Epidermal melanocyte (primary cell): ENCODE results near the gene RASA3.

Source experiments
- DNase-seq: peaks from one replicate; pipeline ENCODE4 v3.0.0; 2011; ENCODE audit warnings: low spot score; ENCODE audit not compliant: insufficient read length

The RASA3 gene

DNA sequence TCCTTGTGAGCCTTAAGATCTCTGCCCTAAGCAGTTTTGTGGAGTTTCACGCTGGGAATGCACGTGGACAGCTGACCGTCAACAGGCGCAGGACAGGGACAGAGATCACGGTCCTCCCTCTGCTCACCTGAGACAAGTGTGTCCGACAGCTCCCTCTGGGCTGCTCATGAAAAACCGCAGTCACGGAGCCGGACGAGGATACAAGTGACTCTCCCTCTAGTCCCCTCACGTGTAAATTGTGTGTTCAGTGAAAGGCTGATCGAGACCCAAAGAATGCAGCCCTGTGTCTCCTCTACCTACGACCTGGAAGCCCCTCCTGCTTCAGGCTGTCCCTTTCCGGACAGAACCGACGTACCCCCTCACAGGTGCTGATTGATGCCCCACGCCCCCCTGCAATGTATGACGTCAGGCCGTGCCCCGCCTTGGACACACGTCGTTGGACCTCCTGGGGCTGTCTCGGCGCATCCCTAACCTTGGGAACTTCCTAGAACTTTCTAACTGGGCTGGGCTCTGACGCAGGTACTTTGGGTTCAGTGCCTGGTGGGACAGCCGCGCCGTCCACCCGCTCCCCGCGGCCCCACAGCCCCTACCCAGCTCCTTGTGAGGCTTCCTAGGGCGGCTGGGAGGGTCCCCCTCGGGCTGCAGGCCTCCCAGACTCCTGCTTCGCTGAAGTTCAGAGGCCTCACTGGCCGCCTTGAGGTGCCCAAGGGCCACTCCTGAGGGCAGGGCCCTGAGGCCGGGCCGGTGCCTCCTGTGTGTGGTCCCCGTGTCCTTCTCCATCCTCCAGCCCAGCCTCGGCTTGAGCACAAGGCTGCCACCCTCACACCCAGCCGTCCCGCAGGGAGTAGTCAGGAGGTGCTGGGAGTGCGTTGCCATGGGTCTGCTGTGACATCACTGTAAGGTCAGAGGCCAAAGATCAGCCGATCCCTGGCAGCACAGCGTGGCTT lies 158.9 kb downstream of the RASA3 start, which contains the start of gene C13orf46:
TSS of gene C13orf46 (minus strand) at position 859 of the 947 bp plus-strand sequence. CDS start at position 780, 79 bp downstream.
- DNase-seq: no peak

DNA sequence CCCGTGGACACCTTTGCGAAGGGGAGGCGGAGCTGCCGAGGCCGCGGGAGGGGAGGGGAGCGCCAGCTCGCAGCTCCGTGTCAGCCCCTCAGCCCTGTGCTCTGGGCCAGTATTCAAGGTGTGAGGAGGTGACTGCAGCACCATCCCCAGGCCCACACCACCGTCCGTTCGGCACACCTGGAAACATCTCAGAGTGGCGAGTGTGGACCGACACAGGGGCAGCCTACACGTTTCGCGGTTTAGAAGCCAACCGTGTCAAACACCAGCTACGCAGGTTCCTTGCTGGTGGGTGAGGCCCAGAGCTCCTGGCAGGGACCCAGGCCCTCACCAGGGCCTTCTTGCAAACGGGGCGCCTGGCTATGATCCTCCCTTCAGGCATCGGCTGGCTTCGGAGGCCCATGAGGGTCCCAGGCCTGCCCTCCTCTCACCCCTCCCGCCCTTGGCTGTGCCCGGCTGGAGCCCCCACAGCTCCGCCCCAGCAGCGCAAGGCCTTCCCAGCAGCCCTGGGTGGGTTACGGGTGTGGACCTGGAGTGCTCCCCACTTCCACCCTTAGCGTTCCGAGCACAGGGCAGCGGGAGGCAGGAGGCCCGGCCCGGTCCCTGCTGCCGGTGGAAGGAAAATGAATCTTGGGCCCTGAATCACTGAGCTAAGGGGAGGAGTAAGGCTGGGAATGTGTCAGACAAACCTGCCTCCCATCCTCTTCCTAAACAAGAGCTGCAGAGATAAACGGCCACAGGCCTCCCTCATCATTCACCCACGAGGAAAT lies 159.8 kb downstream of the RASA3 start:
- DNase-seq: no peak

DNA sequence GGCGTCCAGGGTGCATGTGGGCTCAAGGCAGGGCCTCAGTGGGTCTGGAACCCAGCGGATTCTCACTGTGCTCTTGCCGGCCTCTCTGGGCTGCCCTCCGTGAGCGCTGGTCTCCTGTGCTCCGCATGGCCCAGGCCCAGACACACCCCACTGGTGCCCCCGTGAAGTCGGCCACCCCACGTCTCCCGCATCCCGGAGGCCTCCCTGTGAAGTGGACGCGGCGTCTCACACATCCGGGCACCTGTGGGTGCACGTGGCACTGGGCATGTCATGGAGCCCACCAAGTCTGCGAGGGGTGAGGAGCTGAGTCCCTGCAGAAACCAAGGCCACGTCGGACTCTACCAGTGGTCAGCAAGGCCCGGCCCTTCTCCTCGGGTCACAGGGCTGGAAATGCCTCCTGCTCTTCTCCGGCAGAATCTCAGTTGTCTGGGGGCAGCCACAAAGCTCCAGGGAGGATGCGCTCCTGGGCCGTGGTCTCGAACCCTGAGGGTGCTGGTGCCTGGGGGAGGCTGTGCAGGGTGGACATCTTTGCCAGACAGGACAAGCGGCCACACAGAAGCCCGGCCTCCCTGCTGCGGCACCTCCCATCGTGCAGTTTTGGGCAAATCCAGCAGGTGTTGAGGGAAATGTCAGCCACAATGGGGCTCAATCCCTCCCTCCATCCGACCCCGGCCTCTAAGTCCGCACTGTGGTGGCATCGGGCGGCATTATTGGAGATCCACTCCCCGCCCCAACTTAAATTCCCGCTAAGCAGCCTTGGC lies 160.8 kb downstream of the RASA3 start:
- no peak for DNase-seq

DNA sequence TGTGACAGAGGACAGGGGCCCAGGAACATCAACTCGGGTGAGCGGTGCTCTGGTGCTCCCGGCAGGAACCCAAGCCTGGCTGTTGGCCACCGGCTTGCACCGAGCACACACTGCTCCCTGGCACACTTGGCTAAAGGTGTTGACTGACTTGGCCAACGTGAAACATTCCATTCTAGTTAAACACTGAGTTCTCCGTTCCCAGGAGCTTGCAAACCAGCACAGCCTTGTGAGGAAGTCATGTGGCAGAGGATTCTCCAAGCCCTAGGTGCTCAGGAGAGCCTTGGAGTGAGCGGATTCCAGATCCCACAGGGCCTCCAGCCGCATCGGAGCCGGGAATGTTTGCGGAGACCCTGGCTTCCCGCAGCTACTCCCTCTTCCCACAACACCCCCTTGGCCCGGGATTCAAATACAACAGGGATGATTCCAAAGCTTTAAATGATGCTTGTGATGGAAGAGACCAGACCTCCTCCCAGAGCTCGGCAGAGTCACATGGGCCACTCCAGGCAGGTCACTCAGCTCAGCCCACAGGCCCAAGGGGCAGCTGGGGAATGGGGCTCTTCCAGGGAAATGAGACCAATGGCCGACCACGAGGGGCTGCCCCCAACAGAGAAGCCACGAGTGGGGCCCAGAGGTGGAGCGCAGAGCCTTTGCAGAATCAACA lies 161.5 kb downstream of the RASA3 start:
- DNase-seq: no peak

DNA sequence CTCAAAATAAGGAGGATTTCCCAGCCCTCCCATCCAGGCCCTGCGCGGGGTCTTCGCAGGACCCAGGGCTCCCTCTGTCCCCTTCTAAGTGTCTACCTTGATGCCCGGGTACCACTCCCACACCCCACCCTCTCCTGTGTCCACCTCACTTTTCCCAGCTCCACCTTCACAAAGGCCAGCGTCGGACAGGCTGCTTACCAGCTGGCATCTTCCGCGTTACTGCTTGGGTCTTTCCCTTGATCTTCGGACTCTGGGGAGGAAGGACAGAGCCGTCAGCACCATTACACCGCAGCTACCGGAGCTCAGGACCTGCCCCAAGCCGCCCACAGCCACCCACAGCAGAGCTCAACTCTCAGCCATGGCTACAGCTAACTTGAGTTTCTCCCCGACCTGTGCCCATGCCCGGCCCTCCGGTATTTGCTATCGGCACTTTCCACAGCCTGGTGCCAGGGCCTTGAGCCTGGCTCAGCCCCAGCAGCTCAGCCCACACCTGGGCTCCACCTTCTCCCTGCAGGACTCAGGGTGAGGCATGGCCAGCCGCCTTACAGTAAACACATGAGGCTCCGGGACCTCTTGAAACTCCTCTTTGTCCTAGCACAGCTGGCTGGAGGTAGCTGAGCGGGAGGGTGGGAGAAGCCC lies 162.3 kb downstream of the RASA3 start:
- DNase-seq: no peak

DNA sequence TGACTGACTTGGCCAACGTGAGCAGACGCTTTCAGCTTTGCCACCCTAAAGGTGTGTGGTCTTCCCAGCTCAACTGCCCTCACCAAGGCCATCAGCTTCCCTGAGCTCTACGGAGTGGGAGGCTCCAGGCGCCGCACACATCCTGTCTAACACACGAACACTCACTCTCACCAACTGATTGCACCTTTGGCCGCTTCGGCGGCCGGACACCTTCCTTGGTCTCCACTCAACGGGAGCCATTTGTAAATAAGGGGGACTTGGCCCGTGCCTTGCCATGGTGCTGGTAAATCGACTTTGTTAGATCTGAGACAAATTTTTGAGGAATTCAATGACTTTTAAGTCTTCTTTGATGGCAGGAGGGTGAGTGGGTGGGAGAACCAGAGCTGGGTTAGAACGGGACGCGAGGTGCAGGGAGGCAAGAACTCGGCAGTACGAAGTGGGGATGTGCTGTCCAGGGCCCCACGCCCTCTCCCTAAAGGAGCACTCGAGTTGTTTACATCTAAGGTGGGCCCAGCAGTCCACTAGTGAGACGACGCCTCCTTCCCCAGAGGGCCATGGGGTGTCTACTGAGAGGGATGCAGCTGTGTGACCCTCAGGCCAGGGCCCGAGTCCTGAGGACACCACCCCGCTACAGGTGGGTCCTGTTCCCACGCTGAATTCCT lies 163.0 kb downstream of the RASA3 start:
- no peak for DNase-seq

DNA sequence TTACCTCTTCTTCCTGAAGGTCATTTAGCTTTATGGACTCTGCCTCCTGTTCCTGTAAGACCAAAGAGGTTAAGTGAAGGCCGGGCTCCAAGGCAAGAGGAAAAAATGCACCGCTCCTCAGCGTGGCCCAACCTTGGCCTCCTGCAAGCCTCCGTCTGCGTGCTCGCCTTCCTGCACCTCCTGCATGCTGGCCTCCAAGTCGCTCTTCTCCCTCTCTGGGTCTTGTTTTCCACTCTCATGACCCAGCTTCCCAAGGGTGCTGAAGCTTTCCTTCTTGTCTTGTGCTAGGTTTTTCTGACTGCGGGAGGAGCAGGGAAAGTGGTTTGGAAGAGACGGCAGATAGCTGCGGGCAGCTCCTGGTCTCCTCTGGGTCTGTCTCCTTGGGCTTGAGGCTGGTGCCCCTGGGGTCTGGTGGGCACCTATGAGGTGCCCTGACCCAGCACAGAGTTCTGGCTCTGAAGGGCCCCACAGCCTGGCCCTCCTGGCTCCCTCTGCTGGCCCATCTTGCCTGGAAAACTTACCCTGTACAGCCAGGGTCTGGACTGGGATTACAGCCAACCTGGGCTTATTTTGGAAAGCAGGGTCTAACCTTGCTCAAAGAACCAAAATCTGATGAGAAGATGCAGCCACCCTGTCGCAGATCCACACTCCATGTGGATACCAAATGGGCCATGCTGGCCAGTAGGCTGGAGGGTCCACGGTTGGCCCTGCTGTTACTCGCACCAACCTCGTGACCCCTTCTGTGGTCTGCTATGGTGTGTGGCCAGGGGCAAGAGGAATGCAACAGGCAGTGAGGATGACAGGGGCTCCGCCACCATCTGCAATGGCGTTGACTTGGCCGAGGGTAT lies 163.7 kb downstream of the RASA3 start:
- DNase-seq: no peak

DNA sequence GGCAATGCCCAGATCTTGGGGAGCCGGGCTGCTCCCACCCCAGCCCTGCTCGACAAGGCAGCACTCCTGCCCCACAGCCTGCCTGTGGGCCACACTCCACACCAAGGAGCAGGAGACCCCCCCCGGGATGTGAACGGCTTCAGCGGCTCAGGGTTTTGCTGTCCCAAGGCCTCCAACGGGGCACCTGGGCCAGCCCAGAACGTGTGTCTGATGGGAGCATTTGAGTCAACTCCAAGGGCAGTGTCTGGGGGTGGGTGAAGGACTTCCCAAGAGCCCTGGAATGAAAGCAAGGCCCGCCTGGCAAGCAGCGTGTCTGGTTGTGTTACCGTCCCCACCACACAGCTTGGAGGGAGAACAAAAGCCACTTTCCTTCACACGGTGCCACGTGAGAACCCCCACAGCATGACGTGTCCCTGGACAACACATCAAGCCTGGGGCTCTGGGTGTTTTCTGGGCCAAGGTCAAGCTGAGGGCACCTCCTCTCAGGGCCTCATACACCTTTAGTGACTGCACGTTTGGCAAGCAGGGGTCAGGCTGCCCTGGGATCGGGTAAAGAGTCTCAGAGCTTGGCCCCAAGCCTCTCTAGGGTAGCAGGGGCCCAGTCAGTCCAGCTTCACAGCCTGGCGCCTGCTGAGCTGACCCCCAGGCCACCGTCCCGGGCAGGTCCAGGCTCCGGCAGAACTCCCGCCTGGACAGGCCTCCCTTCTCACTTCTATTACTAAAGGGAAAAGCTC lies 164.5 kb downstream of the RASA3 start:
- DNase-seq: no peak

DNA sequence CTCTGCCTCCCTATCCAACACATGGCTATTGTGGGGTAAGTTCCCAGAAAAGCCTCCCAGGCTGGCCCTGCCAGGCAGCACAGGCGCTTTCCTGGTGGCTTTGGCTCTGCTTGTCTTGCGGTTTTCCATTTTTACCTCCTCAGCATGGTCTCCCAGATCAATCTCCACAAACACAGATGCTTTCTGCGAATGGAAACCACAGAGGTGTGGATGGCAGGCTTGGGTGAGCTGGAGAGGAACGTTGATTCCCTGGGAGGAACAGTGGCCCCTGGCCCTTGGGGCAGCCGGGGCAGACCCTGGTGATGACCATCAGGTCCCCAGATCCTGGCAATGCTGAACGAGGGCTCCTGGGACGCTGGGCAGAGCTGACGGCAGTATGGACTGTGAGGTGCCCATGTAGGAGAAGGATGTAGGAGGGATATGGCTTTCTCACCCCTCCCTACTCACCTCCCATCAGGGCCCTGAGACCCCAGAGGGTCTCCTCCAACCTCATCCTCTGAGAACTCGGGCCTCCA lies 165.2 kb downstream of the RASA3 start:
- no peak for DNase-seq

DNA sequence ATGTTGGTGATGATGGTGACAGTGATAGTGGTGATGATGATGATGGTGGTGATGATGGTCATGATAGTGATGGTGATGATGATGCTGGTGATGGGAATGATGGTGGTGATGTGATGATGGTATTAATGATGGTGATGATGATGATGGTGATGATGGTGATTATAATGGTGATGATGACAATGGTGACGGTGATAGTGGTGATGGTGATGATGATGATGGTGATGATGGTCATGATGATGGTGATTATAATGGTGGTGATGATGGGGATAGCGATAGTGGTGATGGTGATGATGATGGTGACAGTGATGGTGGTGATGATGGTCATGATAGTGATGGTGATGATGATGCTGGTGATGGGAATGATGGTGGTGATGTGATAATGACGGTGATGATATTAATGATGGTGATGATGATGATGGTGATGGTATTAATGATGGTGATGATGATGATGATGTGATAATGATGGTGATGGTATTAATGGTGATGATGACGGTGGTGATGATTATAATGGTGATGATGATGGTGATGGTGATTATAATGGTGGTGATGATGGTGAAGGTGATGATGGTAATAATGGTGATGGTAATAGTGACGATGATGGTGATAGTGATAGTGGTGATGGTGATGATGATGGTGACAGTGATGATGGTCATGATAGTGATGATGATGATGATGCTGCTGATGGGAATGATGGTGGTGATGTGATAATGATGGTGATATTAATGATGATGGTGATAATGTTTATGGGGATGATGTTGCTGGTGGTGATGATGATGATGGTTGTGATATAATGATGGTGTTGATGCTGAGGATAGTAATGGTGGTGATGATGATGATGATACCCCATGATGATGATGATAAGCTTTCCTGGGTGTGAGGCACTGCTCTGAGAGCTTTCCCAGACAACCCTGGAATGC lies 166.2 kb downstream of the RASA3 start:
- no peak for DNase-seq

DNA sequence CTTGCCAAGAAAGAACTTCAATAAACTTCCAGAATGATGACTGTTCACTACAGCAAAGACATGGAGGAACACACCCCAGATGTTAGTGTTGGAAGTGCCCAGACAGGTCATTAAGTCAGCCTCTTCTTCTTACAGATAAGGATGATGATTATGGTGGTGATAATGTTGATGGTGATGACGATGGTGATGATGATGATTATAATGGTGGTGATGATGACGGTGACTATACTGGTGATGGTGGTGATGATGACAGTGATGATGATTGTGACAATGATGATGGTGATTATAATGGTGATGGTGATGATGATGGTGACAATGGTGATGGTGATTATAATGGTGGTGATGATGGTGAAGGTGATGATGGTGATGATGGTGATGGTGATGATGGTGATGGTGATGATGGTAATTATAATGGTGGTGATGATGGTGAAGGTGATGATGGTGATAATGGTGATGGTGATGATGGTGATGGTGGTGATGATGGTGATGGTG lies 167.0 kb downstream of the RASA3 start:
- DNase-seq: no peak

DNA sequence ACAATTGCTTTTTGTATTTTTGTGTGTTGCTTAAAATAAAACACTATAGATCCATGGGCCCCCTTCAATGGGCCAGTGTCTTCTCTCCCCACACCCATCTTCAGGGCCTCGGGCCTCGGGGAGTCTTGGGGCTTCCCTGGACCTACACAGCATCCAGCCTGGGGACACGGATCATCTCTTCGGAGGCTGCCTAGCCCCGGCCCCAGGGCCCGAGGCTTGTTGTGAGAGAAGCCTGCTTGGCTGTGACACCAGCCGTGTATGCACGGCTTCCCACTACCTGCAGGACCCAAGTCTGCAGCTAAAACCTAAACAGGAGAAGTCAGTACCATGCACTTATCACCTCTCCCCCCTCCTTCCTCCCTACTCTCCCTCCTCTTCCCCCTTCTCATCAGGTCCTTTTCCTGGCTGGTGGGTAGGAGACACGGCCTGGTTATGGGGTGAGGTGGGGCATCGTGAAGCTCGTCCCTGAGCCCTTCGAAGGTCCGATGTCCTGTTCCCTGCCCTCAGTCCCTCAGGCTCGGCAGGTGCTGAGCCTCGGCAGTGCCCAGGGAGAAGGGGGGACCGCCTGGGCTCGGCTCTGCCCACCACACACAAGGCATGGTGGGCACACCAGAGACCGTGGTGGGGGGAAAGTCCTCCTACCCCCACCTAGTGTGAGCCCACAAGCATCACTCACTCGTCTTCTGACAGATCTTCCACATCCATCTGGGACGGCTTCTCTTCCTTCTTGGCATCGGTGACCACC lies 168.0 kb downstream of the RASA3 start:
- no peak for DNase-seq

DNA sequence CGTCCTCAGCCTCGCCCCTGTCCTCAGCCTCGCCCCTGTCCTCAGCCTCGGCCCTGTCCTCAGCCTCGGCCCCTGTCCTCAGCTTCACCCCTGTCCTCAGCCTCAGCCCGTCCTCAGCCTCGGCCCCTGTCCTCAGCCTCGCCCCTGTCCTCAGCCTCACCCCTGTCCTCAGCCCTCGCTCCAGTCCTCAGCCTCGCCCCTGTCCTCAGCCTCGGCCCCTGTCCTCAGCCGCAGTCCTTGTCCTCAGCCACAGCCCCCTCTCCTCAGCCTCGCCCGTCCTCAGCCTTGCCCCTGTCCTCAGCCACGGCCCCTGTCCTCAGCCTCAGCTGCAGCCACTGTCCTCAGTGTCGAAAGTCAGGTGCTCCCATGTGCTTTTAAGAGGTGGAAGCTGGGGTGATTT lies 169.0 kb downstream of the RASA3 start:
- DNase-seq: no peak

DNA sequence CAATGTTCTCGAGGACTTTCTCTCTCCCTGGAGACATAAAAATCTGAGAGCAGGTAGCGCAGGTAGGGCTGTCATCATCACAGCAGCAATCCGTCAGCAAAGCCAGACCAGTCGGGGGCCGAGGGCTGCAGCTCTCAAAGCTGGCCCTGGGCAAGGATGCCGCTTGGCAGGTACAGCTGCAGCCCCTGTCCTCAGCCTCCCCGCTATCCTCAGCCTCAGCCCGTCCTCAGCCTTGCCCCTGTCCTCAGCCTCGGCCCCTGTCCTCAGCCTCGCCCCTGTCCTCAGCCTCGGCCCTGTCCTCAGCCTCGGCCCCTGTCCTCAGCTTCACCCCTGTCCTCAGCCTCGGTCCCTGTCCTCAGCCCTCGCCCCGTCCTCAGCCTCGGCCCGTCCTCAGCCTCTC lies 169.4 kb downstream of the RASA3 start:
- DNase-seq: no peak

DNA sequence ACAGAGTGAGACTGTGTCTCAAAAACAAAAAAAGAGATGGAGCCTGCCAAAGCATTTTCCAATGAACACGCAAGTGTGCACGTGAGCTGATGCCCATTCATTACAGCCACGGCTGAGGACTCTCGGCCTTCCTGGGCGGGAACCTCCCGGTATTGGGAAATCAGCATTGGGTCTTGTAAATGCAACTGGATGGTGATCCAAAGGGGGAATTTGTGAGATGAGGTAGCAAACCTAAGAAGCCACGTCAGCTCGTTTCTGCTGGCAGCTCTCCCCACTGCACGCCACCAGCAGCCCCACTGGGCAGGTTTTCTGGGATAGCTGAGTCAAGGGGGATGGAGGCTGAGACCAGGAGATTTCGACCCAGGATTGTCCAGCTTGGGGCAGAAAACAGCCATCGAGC lies 170.0 kb downstream of the RASA3 start:
- no peak for DNase-seq

DNA sequence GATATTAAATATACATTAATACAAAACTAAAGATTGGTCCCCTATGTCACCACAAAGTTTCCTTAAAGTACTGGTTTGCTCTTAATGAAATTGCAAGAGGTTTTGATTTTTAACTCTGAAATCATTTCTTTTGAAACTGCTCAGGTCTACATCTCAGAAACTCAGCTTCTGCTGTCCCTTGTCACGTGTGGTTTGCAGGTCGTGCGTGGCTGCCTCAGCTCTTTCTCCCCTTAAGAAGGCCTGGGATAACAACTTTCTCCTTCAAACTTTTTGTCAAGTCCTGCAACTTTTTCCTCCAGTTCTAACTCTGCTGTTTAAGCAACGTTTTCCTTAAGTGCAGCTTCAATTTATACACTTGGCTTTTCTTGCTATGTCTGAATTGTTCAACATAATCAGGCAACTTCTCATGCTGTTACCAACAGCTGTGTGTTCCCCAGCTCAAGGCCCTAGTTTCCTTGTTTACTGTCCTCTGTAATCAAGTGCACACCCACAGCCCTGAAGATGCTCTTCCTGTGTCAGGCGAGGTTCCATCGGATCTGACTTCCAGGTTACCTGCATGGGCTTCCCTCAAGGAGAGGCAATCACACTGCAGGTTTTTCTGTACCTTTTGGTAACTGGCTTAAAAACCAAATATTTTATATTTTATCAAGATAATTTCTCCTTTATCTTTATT lies 172.0 kb downstream of the RASA3 start:
- no peak for DNase-seq
